GM21360 (cell line): ENCODE data around the gene CD177.
"Not testable (repeated sequence)": the region's sequence is repeated elsewhere in the genome, so short reads cannot be mapped to it uniquely, and the experiment has no call there.

ENCODE experiments used
- ATAC-seq: cut with Tn5 transposase; IDR thresholded peaks from one replicate; pipeline ENCODE4 v1.9.1; 2021; ENCODE audit warnings: mild to moderate bottlenecking, moderate library complexity; ENCODE audit not compliant: unreplicated experiment

Gene CD177

DNA sequence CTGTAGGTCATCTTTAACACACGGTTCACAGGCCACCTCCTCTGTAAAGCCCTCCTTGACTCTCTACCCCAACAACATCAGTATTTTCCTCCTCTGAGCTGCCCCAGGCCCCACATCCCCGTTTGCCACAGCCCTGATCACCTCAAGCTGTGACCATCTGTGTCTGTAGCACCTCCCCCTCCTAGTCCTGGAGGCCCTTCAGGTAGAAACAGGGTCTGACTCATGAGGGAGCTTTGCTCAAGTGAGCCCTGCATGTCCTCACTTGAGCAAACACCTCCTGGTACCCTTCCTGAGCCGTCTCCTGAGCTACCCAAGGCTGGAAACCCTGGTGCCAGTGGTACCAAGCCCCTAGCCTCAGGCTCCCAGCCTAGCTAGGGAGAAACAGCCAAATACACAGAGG, 24.1 kb downstream of the CD177 start:
- not testable (repeated sequence) for ATAC-seq

- no peak for ATAC-seq
Observed at GRCh38 chr19:43380008-43380407, 26.5 kb downstream of the CD177 start.

DNA sequence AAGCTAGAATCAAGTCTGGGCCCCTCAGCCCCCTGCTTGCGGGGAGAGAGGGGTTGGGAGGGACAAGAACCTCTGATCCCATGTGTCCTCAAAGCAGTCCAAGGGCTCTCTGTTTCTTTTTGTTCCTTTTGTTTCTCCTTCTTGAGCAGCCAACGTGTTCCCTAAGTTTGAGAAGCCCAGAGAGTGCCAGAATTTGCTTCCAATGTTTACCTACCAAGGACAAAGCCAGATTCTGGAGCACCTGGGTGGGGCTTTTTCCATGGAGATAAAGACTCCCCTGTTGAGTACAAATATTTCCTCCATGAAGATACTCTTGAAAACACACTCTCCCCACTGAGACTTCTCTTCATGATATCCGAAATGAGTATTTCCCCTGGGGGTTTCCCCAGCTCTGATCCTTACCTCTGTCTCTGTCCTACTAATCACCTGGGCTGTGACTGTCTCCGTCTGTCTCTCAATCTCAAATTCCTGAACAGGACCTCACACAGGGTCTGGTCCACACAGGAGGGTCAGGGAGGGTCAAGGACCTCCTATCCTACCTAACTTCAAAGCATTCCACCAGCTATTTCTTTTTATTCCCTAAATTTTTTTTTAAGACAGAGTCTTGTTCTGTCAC, 27.4 kb downstream of the CD177 start:
- no peak for ATAC-seq

DNA sequence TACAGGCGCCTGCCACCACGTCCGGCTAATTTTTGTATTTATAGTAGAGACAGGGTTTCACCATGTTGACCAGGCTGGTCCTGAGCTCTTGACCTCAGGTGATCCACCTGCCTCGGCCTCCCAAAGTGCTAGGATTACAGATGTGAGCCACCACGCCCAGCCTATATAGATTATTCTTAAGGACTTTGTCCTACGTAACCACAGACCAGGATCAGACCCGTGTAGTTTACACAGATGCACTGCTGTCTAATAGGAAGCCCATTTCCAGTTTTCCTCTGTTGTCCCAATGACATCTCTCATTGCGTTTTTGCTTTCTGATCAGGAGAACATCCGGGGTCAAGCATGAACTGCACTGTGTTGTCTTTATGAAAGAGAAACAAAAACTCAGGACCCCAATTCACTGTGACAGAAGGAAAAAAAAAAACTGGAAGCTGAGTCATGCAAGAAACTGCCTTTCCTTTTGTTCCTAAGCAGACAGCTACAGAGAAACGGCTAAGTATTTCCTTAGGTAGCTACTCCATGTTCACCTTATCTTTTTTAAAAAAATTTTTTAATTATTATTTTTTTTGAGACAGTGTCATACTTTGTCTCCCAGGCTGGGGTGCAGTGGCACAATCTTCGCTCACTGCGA, 29.2 kb downstream of the CD177 start:
- ATAC-seq = not testable (repeated sequence)

DNA sequence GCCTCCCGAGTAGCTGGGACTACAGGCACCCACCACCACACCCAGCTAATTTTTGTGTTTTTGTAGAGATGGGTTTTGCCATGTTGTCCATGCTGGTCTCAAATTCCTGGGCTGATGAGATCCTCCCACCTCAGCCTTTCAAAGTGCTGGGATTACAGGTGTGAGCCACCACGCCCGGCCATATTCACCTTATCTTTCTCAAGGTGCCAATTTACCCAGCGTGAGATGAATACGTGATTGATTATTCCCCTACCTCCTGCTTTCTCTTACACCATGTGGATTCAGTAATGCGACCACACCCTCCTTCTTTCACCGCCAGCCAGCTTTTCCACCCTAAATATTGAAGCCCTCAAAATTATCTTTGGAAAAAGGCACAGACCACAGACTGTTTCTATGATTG, 29.8 kb downstream of the CD177 start:
- ATAC-seq = not testable (repeated sequence)

GRCh38 chr19:43383759-43384158, 30.3 kb downstream of the CD177 start:
- not testable (repeated sequence) for ATAC-seq

DNA sequence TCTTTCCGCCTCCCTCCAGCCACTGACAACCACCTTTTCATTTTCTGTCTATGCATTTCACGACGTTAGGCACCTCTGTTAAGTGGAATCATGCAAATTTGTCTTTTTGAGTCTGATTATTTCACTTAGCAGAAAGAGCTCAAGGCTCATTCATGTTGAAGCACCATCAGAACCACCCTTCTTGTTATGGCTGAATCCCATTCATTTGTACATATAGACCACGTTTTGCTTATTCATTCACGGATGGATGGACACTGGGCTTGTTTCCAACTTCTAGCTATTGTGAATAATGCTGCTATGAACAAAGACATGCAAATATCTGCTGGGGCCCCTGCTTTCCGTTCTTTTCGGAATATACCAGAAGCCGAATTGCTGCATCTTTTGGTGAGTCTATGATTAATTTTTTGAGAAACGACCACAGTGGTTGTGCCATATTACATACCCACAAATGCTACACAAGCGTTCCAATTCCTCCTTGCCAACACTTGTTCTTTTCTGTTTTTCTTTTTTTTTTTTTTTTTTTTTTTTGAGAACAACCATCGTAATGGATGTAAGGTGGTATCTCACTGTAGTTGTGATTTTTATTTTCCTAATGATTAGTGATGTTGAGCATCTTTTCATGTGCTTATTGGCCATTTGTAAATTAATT, 37.5 kb downstream of the CD177 start:
- ATAC-seq = not testable (repeated sequence)

DNA sequence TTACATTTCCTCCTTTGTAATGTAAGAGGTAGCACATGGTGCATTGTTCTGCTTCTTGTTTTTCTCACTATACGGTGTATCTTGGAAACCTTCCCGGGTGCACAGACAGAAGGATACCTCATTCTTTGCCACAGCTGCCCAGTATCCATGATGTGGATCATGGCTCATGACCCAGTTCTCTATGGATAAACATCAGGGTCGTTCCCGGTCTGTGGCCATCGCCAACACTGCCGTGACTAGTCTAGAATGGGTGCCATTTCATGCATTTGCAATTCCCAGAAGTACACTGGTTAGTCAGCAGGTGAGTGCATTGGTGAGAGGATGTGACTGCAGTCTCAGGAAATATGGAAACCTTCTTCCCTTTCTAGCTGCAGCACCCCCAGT, 38.1 kb downstream of the CD177 start:
- ATAC-seq = not testable (repeated sequence)

DNA sequence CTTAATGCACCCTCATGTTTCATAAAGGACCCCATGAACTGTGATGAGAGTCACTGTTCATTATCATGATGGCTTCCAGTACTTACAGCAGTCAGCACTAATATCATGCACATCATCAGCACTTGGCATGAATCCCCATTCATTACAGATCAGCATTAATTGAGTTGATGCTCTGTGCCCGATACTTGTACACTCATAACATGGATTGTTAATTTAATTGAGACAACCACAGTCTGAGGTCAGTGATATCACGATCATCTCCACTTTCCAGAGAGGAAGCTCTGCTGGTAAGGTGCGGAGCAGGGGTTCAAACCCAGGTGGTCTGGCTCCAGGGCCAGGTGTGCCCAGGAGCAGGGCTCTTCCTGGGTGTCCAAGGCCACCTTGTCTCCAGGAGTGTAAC, 40.0 kb downstream of the CD177 start:
- ATAC-seq = not testable (repeated sequence)

GRCh38 chr19:43395561-43395960, 42.1 kb downstream of the CD177 start:
- ATAC-seq = no peak

DNA sequence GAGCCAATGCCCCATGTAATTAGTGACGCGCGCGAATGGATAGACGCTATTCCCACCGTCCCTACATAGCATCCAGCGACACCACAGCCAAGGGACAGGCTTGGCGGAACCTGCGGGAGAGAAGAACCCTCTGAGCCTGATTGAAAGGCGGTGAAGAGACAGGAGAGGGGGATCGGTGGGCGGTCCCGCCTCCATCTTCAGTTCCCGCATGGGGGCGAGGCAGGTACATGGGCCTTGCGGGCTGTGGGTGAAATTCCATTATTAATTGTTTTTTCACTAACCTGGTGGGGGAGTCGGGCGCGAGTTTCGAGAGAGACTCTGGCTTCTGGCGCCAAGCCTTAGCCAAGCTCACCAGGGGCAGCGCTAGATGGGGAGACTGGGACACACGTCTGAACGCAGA, 52.8 kb downstream of the CD177 start:
- ATAC-seq = no peak

DNA sequence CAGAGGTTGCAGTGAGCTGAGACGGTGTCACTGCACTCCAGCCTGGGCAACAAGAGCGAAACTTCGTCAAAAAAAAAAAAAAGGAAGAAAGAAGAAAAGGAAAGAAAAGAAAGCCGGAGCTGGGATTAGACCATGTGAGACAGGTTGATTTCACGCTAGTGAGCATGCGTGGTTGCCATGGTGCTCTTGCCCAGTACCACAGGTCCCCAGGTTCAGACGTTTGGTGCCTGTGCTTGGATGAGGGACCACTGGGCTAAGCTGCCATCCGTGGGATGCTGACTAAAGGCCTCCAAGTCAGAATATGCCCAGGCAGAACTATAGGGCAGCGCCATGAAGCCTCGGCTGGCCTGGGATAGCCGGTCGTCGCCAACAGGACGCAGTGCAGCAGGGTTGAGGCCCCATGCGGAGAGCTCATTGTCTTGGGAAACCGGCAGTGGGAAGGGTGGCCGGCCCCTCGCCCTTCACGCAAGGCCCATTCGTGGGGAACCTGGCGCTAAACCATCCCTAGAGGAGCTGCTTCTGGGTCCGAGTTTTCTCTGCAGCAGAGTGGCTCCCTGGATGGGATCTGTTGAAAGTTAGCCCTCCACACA, 54.0 kb downstream of the CD177 start:
- no peak for ATAC-seq

DNA sequence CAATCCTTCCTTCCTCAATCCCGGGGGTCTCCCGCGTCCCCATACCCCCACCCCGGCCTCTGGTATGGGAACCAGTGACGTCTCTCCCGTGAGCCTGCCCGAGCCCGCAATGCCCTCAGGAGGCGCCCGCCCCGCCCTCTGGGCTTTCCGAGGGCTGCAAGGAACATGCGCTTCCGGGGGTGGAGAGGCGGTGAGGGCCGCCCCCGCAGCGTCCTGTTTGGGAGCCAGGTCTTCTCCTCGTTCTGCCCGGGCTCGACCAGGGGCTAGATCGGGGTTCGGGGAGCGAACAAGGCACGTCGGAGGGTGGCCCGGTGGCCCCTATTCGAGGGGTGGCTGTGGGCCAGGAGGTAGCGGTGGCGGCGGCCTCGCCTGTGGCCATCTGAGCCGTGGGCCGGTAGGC, 54.6 kb downstream of the CD177 start:
- no peak for ATAC-seq

- ATAC-seq = no peak
Observed at GRCh38 chr19:43409415-43409814, 55.9 kb downstream of the CD177 start.

DNA sequence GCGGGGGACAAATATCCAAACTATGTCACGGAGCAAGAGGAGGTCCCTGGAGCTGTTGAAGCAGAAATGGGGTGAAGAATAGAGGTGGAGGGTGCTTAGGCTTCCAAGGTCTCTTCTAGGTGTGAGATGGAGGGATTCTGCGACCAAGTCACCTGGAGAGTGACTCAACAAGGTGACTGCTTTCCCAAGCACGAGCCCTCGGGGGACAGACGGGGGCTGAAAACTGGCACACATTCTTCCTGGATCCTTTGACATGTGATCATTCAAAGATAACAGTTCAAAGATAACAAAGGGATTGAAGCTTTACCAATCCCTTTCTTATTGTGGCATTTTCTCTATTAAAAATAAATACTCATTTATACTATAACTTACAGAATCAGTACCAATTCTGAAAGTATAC, 59.0 kb downstream of the CD177 start:
- no peak for ATAC-seq
